Measurements from ENCODE around the gene PIBF1. TPM values are rescaled to one million over a fixed set of nuclear protein-coding genes. Genes with fewer than 3 reads are reported as not detected.

The PIBF1 gene
- total RNA-seq, 5 donors from 2014 or later (not counting 1 experiment from before 2014, with no cell fraction given) = 29.4 to 36.5 (median 34.8) TPM

GRCh38 chr13:72990953-72991352 is 209.0 kb downstream of the PIBF1 start:
- no peak for DNase-seq
- H3K4me1 Mint-ChIP-seq = no peaks in the 10 kb centered on the region
- no peaks in the 10 kb centered on the region for H3K9me3 Mint-ChIP-seq
- Histone ChIP-seq H3K4me3 (ENCODE audit: control insufficient read depth in 1 of 2, extremely low read depth in 1 of 2, low read length in 1 of 2) (no peak overlapping the region), H3K4me1 (ENCODE audit: control insufficient read depth in 1 of 2, extremely low read depth in 1 of 2, insufficient read depth in 2 of 2, low read length in 2 of 2) (no peaks in the 10 kb centered on the region), H3K27ac (ENCODE audit: low read length) (no peak overlapping the region), H3K36me3 (ENCODE audit: control insufficient read depth in 2 of 2, extremely low read depth in 1 of 2, insufficient read depth in 1 of 2, low read length in 1 of 2) (peaks cover 0 to 3% of the 10 kb centered on the region in 2 donors), H3K9me3 (no peaks in the 10 kb centered on the region), H3K27me3 (replicated peaks in 1 of 2; ENCODE audit: control insufficient read depth in 2 of 2, extremely low read depth in 1 of 2, insufficient read depth in 2 of 2, low read length in 1 of 2) (no peaks in the 10 kb centered on the region)
- no peak for ATAC-seq (replicated peaks in 1 of 4)
- no peak overlapping the region for H3K4me3 Mint-ChIP-seq
- H3K36me3 Mint-ChIP-seq = peaks cover 36% of the 10 kb centered on the region
- no peak overlapping the region for H3K27ac Mint-ChIP-seq
- ChIA-PET CTCF (interaction anchor here in 1 of 2 donors (0.6 kb wide), 1 partner anchor 87 kb away, joined by 3 read pairs; no protein-coding TSS in a partner anchor), POLR2A (interaction anchor here in 1 of 2 donors (0.6 kb wide), 1 partner anchor 879 kb away, joined by 3 read pairs; no protein-coding TSS in a partner anchor)
- H3K27me3 Mint-ChIP-seq = no peaks in the 10 kb centered on the region
- WGBS (ENCODE audit: insufficient coverage) = 100% methylated on average over 2 of the region's 3 CpGs

- peaks cover 36% of the 10 kb centered on the region for H3K36me3 Mint-ChIP-seq
Measured at GRCh38 chr13:72998012-72998411, 216.1 kb downstream of the PIBF1 start.

GRCh38 chr13:73000027-73000674 is 218.2 kb downstream of the PIBF1 start:
- Histone ChIP-seq H3K27me3 (replicated peaks in 1 of 2; ENCODE audit: control insufficient read depth in 2 of 2, extremely low read depth in 1 of 2, insufficient read depth in 2 of 2, low read length in 1 of 2) (no peaks in the 10 kb centered on the region), H3K4me3 (ENCODE audit: control insufficient read depth in 1 of 2, extremely low read depth in 1 of 2, low read length in 1 of 2) (no peak overlapping the region), H3K9me3 (no peaks in the 10 kb centered on the region), H3K36me3 (ENCODE audit: control insufficient read depth in 2 of 2, extremely low read depth in 1 of 2, insufficient read depth in 1 of 2, low read length in 1 of 2) (peaks cover 0 to 7% of the 10 kb centered on the region in 2 donors), H3K27ac (ENCODE audit: low read length) (no peak overlapping the region), H3K4me1 (ENCODE audit: control insufficient read depth in 1 of 2, extremely low read depth in 1 of 2, insufficient read depth in 2 of 2, low read length in 2 of 2) (no peaks in the 10 kb centered on the region)
- 60% methylated on average over 1 of the region's 4 CpGs for WGBS (ENCODE audit: insufficient coverage)
- ChIA-PET POLR2A (no interaction called here), CTCF (interaction anchor here in 1 of 2 donors (0.5 kb wide), 1 partner anchor 50 kb away, joined by 11 read pairs; no protein-coding TSS in a partner anchor)
- no peaks in the 10 kb centered on the region for H3K9me3 Mint-ChIP-seq
- H3K27me3 Mint-ChIP-seq = no peaks in the 10 kb centered on the region
- H3K4me1 Mint-ChIP-seq = no peaks in the 10 kb centered on the region
- H3K27ac Mint-ChIP-seq = no peak overlapping the region
- no peak for DNase-seq
- no peak for ATAC-seq (replicated peaks in 1 of 4)
- peaks cover 33% of the 10 kb centered on the region for H3K36me3 Mint-ChIP-seq
- no peak overlapping the region for H3K4me3 Mint-ChIP-seq

More at GRCh38 chr13:72998012-72998411, 216.1 kb downstream of the PIBF1 start:
- no peak for ATAC-seq (replicated peaks in 1 of 4)
- WGBS (ENCODE audit: insufficient coverage) = 100% methylated on average over 2 of the region's 4 CpGs
- no peak overlapping the region for H3K4me3 ChIP-seq (ENCODE audit: control insufficient read depth in 1 of 2, extremely low read depth in 1 of 2, low read length in 1 of 2)
- H3K27me3 Mint-ChIP-seq = no peaks in the 10 kb centered on the region
- DNase-seq = no peak
- CTCF ChIA-PET = interaction anchor here in 1 of 2 donors (1.0 kb wide), 1 partner anchor 1315 kb away, joined by 3 read pairs; no protein-coding TSS in a partner anchor
- H3K27me3 ChIP-seq (replicated peaks in 1 of 2; ENCODE audit: control insufficient read depth in 2 of 2, extremely low read depth in 1 of 2, insufficient read depth in 2 of 2, low read length in 1 of 2) = no peaks in the 10 kb centered on the region
- POLR2A ChIA-PET = interaction anchor here in 1 of 2 donors (0.7 kb wide), 1 partner anchor 24 kb away, joined by 3 read pairs; no protein-coding TSS in a partner anchor
- H3K9me3 ChIP-seq = no peaks in the 10 kb centered on the region
- H3K4me1 ChIP-seq (ENCODE audit: control insufficient read depth in 1 of 2, extremely low read depth in 1 of 2, insufficient read depth in 2 of 2, low read length in 2 of 2) = no peaks in the 10 kb centered on the region
- no peak overlapping the region for H3K4me3 Mint-ChIP-seq
- no peak overlapping the region for H3K27ac Mint-ChIP-seq
- no peaks in the 10 kb centered on the region for H3K4me1 Mint-ChIP-seq
- no peak overlapping the region for H3K27ac ChIP-seq (ENCODE audit: low read length)
- H3K9me3 Mint-ChIP-seq = no peaks in the 10 kb centered on the region
- H3K36me3 ChIP-seq (ENCODE audit: control insufficient read depth in 2 of 2, extremely low read depth in 1 of 2, insufficient read depth in 1 of 2, low read length in 1 of 2) = peaks cover 0 to 3% of the 10 kb centered on the region in 2 donors

GRCh38 chr13:73001971-73002370 is 220.0 kb downstream of the PIBF1 start:
- Histone ChIP-seq H3K4me3 (ENCODE audit: control insufficient read depth in 1 of 2, extremely low read depth in 1 of 2, low read length in 1 of 2) (no peak overlapping the region), H3K4me1 (ENCODE audit: control insufficient read depth in 1 of 2, extremely low read depth in 1 of 2, insufficient read depth in 2 of 2, low read length in 2 of 2) (no peaks in the 10 kb centered on the region), H3K36me3 (ENCODE audit: control insufficient read depth in 2 of 2, extremely low read depth in 1 of 2, insufficient read depth in 1 of 2, low read length in 1 of 2) (peaks cover 0 to 7% of the 10 kb centered on the region in 2 donors), H3K9me3 (no peaks in the 10 kb centered on the region), H3K27me3 (replicated peaks in 1 of 2; ENCODE audit: control insufficient read depth in 2 of 2, extremely low read depth in 1 of 2, insufficient read depth in 2 of 2, low read length in 1 of 2) (no peaks in the 10 kb centered on the region), H3K27ac (ENCODE audit: low read length) (no peak overlapping the region)
- no peaks in the 10 kb centered on the region for H3K27me3 Mint-ChIP-seq
- peaks cover 34% of the 10 kb centered on the region for H3K36me3 Mint-ChIP-seq
- no peak overlapping the region for H3K4me3 Mint-ChIP-seq
- ATAC-seq (replicated peaks in 1 of 4) = no peak
- no peaks in the 10 kb centered on the region for H3K4me1 Mint-ChIP-seq
- no peaks in the 10 kb centered on the region for H3K9me3 Mint-ChIP-seq
- ChIA-PET POLR2A (interaction anchor here in 1 of 2 donors (0.6 kb wide), 1 partner anchor 18 kb away, joined by 3 read pairs; no protein-coding TSS in a partner anchor), CTCF (no interaction called here)
- no peak overlapping the region for H3K27ac Mint-ChIP-seq
- no peak for DNase-seq

GRCh38 chr13:73011751-73012150 is 229.8 kb downstream of the PIBF1 start:
- CTCF ChIA-PET = no interaction called here
- Mint-ChIP-seq H3K4me1 (no peaks in the 10 kb centered on the region), H3K9me3 (no peaks in the 10 kb centered on the region), H3K27me3 (no peaks in the 10 kb centered on the region), H3K36me3 (peaks cover 42% of the 10 kb centered on the region), H3K4me3 (no peak overlapping the region), H3K27ac (no peak overlapping the region)
- H3K36me3 ChIP-seq (ENCODE audit: control insufficient read depth in 2 of 2, extremely low read depth in 1 of 2, insufficient read depth in 1 of 2, low read length in 1 of 2) = peaks cover 0 to 2% of the 10 kb centered on the region in 2 donors
- H3K27me3 ChIP-seq (replicated peaks in 1 of 2; ENCODE audit: control insufficient read depth in 2 of 2, extremely low read depth in 1 of 2, insufficient read depth in 2 of 2, low read length in 1 of 2) = no peaks in the 10 kb centered on the region
- H3K9me3 ChIP-seq = no peaks in the 10 kb centered on the region
- no peaks in the 10 kb centered on the region for H3K4me1 ChIP-seq (ENCODE audit: control insufficient read depth in 1 of 2, extremely low read depth in 1 of 2, insufficient read depth in 2 of 2, low read length in 2 of 2)
- H3K27ac ChIP-seq (ENCODE audit: low read length) = no peak overlapping the region
- no CpG with 5 or more reads among the region's 5 CpGs for WGBS (ENCODE audit: insufficient coverage)
- DNase-seq = no peak
- POLR2A ChIA-PET = no interaction called here
- ATAC-seq (replicated peaks in 1 of 4) = no peak
- no peak overlapping the region for H3K4me3 ChIP-seq (ENCODE audit: control insufficient read depth in 1 of 2, extremely low read depth in 1 of 2, low read length in 1 of 2)

- WGBS (ENCODE audit: insufficient coverage) = no CpG with 5 or more reads among the region's 1 CpG
- Histone ChIP-seq H3K36me3 (ENCODE audit: control insufficient read depth in 2 of 2, extremely low read depth in 1 of 2, insufficient read depth in 1 of 2, low read length in 1 of 2) (peaks cover 0 to 3% of the 10 kb centered on the region in 2 donors), H3K4me3 (ENCODE audit: control insufficient read depth in 1 of 2, extremely low read depth in 1 of 2, low read length in 1 of 2) (no peak overlapping the region), H3K4me1 (ENCODE audit: control insufficient read depth in 1 of 2, extremely low read depth in 1 of 2, insufficient read depth in 2 of 2, low read length in 2 of 2) (no peaks in the 10 kb centered on the region), H3K27ac (ENCODE audit: low read length) (no peak overlapping the region), H3K27me3 (replicated peaks in 1 of 2; ENCODE audit: control insufficient read depth in 2 of 2, extremely low read depth in 1 of 2, insufficient read depth in 2 of 2, low read length in 1 of 2) (no peaks in the 10 kb centered on the region), H3K9me3 (no peaks in the 10 kb centered on the region)
- DNase-seq (no peak), ATAC-seq (replicated peaks in 1 of 4) (no peak)
- Mint-ChIP-seq H3K4me1 (no peaks in the 10 kb centered on the region), H3K27me3 (no peaks in the 10 kb centered on the region), H3K9me3 (no peaks in the 10 kb centered on the region), H3K4me3 (no peak overlapping the region), H3K27ac (no peak overlapping the region), H3K36me3 (peaks cover 47% of the 10 kb centered on the region)
- ChIA-PET POLR2A (interaction anchor here in 1 of 2 donors (0.7 kb wide), 1 partner anchor 135 kb away, joined by 3 read pairs; no protein-coding TSS in a partner anchor), CTCF (no interaction called here)
Measured at GRCh38 chr13:73015805-73016204, 233.9 kb downstream of the PIBF1 start.
